ENCODE results near the gene SYCE3.

The SYCE3 gene

GRCh38 chr22:50600538-50600937, 37.8 kb upstream of the SYCE3 start, which contains the start of gene MAPK8IP2:
Gene MAPK8IP2 (plus strand): TSS chr22:50600793. CDS start chr22:50600819, 26 bp downstream.
- peak; percentile 44 for DNase-seq (ENCODE audit: low spot score)

DNA sequence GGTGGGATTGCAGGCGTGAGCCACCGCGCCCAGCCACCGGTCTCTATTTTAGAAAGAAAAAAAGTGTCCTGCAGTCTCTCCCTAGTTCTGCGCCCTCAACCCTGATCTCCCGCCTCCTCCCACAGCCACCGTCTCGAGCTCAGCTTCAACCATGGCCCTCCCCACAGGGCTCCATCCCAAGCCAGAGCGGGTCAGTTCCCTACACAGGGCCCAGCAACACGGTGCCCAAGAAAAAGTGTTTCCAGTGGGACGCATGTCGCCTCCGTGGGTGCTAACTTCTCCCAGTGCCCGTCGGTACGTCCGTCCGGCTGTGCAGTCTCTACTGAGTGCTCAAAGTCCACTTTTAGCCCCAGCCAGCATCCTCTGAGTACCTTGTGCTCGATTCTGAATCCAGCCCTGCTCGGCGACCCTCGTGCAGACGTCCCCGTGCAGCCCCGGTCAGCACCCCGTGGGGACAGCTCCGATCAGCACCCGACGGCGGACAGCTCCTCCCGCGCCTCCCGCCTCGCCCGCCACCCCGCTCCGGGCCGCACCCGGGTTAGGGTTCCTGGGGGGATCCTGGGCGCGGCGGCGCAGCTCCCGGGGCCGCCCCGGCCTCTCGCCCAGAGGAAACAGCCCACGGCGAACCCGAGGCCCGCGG, 37.2 kb upstream of the SYCE3 start:
- peak; percentile 90 for DNase-seq (ENCODE audit: low spot score)

DNA sequence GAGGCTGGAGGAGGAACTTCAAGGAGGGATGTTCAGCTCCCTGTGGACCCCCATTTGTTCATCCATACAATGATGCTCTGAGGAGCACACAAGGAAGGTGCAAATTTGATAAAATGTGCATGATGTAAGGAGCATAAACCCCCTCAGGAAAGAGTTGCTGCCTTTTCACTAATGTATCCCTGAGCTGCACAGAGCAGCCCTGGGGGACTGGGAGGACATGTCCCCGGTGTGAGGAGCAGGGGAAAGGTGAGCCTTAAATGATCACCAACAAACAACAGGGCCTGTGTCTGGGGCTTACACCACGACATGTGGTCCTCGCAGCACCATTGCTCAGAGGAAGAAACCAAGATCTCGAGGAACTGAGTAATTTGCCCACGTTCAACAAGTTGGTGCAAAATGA, 34.4 kb upstream of the SYCE3 start:
- DNase-seq (ENCODE audit: low spot score), result no peak

DNA sequence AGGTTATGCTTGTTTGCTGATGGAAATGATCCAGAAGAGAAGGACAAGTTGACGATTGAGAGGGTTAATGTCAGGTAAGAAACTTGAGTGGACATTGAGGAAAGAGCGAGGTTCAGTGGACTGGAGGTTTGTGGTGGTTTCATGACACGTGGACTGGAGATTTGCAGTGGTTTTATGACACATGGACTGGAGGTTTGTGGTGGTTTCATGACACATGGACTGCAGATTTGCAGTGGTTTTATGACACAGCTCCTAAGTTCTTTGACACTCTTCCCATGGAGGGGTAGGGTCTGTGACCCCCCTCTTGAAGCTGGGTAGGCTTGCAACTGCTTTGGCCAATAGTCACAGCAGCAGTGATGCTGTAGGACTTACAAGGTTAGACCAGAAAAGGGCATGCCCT, 32.5 kb upstream of the SYCE3 start:
- DNase-seq (ENCODE audit: low spot score), result no peak

GRCh38 chr22:50587407-50587806, 24.7 kb upstream of the SYCE3 start:
- no peak for DNase-seq (ENCODE audit: low spot score)

- no peak for DNase-seq (ENCODE audit: low spot score)
These were observed 23.7 kb upstream of the SYCE3 start for GRCh38 chr22:50586416-50586815.

DNA sequence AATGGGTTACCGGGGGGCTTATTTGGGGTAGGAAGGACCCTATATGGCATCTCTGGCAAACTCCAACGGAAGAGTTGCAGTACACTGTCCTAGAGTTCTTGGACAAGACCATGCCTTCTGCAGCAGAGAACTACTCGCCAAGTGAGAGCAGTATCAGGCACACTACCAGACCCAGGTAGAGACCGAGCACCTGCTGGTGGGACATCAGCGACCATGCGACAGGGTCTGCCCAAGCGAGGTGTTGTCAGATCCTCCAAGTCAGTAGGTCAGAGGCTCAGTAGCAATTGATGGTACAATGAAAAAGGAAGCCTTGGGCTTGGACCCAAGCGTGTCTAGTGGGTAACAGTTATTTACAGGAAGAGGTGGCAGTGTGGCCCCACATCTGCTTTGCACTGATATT, 23.1 kb upstream of the SYCE3 start:
- no peak for DNase-seq (ENCODE audit: low spot score)

DNA sequence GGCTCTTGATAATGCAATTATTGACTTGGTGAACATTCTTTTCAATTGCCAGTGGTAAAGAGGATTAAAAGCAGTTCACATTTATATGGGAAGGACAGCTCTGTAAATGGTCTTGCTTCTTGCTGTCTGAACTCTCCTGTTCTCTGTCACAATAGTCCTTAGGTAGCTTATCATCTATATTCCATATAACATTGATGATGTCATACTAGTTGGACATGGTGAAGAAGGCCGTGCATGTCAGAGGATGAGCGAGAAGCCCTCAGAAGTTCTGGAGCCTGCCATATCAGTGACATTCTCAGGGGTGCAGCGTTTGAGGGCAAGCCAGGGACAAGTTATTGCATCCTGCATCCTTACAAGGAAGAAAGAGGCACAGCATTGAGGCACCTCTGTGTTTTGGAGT, 22.5 kb upstream of the SYCE3 start:
- no peak for DNase-seq (ENCODE audit: low spot score)

- no peak for DNase-seq (ENCODE audit: low spot score)
These were observed 21.7 kb upstream of the SYCE3 start for GRCh38 chr22:50584106-50585096.

DNA sequence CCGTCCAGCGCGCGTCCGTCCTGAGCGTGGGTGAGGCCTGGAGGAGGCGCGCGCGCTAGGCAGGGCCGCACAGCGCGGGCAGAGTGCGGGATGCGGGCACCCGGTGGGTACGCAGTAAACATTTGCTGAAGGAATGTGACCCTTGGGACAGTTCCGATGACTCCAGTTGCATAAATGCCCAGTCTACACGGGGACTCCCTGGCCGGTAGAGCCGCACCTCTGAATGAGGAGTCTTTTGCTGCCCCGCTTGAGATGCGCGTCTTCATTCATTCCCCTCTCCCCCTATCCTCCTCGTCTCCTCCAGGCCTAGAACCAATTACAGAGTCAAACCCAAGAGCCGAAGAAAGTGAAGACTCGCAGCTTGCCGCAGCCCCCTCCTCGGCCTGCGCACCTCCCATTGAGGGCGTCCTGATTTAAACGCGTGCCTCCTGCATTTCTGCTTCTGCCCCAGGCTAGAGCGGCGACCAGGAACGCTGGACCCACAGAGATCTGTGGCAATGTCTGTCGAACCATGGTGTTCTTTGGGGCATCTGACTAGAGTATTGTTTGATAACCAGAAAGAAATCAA, 20.7 kb upstream of the SYCE3 start:
- DNase-seq (ENCODE audit: low spot score), result no peak

- DNase-seq (ENCODE audit: low spot score), result peak; percentile 100
These were observed 20.0 kb upstream of the SYCE3 start, which contains the start of gene CHKB for GRCh38 chr22:50582493-50583293. Gene CHKB (minus strand): TSS chr22:50582849. CDS start chr22:50582781, 68 bp downstream.

- no peak for DNase-seq (ENCODE audit: low spot score)
These were observed 19.3 kb upstream of the SYCE3 start for GRCh38 chr22:50581950-50582492.

GRCh38 chr22:50581031-50581949, 18.6 kb upstream of the SYCE3 start:
- DNase-seq (ENCODE audit: low spot score), result no peak

DNA sequence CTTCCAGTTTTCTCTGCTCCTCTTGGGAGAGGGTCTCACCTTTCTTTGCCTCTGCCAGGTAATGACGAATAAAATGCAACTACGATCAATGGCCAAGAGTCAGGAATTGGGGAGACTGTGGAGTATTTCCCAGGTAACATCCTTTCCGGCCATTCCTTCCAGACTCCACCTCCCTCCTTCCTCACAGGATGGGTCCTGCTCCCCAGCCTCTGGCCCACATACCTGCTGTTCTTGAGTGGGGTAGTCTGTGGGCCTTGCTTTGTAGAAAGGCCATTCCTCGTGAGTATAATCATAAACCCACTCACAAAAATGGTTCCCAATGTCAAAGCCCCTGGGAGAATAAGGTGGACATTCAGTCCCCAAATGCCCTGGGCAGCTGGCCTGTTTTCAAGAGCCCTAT, 17.0 kb upstream of the SYCE3 start:
- DNase-seq (ENCODE audit: low spot score), result no peak

GRCh38 chr22:50578776-50579310, 16.1 kb upstream of the SYCE3 start:
- DNase-seq (ENCODE audit: low spot score), result no peak

- peak; percentile 30 for DNase-seq (ENCODE audit: low spot score)
These were observed 15.5 kb upstream of the SYCE3 start, which contains the start of gene CPT1B for GRCh38 chr22:50577987-50578775. Gene CPT1B (minus strand): TSS chr22:50578427. CDS start chr22:50577915, 512 bp downstream.

DNA sequence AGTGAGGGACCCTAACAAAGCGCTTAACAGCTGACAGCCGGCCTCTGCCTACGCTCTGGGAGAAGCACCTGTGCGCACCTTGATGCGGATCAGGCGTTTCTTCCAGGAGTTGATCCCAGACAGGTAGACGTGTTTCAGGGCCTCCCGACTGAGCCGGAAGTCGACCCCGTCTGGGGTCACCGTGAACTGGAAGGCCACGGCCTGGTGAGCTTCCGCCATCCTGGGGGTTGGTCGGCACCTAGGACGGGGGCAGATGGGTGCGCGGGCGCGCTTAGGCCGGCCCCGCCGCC, 14.9 kb upstream of the SYCE3 start:
- DNase-seq (ENCODE audit: low spot score), result no peak

DNA sequence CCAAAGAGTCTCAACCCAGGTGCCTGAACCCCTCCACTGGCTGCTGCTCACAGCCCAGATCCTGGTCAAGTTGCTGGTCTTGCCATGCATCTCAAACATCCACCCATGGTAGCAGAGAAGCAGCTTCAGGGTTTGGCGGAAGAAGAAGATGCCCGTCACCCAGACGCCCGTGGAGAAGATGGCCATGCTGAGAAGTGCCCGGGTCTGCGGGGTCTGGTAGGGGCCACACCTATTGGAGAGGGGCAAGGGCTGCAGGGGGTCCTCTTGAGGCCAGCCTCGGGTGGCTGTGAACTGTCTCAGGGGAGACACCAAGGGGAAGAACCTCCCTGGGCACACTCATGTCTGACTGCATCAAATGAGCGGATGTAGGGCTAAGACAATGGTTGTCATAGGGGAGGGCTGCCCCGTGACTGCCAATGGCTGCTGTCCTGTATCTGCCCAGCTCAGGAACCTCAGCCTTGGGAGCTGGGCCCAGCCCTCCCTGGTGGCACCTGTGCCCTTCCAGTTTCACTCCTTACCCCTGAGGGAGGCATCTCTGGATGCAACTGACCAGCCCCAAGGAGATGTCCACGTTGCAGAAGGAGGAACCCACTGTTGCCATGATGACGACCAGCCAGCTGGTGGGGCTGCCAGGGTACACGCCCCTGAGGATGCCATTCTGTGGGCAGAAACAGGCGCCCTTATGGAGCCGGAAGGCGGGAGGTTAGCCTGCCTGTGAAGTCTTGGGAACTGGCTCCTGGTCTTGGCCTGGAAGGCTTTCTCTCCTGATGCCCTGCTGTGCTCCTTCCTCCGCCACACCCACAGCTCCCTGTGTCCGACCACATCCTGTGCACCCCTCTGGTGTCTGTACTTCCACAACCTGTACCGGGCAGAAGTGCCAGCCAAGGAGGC, 14.3 kb upstream of the SYCE3 start:
- DNase-seq (ENCODE audit: low spot score), result no peak
